Progenitor cell of endocrine pancreas (in vitro differentiated cells): Measurements from ENCODE around the gene ZNF438. TPM values are rescaled to one million over a fixed set of nuclear protein-coding genes. Genes with fewer than 3 reads are reported as not detected.

Source experiments
- DNase-seq: peaks from one replicate; pipeline ENCODE4 v3.0.0; 2021; ENCODE audit warnings: low spot score; ENCODE audit not compliant: unreplicated experiment
- H3K27ac Mint-ChIP-seq: 2 replicates; pipeline ENCODE4 v1.8.0; 2021; ENCODE audit warnings: mild to moderate bottlenecking, moderate library complexity, mixed read lengths
- H3K27me3 Mint-ChIP-seq: 2 replicates; pipeline ENCODE4 v1.8.0; 2021; ENCODE audit warnings: mixed read lengths
- H3K36me3 Mint-ChIP-seq: 2 replicates; pipeline ENCODE4 v1.8.0; 2022; ENCODE audit warnings: mixed read lengths; ENCODE audit not compliant: insufficient read depth
- H3K4me1 Mint-ChIP-seq: 2 replicates; pipeline ENCODE4 v1.8.0; 2021; ENCODE audit warnings: low read depth, mixed read lengths
- H3K4me3 Mint-ChIP-seq: 2 replicates; pipeline ENCODE4 v1.8.0; 2021; ENCODE audit warnings: low read depth, mild to moderate bottlenecking, moderate library complexity, mixed read lengths
- H3K9me3 Mint-ChIP-seq: 2 replicates; pipeline ENCODE4 v1.8.0; 2021; ENCODE audit warnings: low read depth, mixed read lengths
- total RNA-seq: library from RNA; stranded (reverse); gene quantifications from 2 replicates; pipeline ENCODE4 v1.2.1, GENCODE V29; 2021
- TF ChIP-seq, protein P1 (sequence below): fragments of 200-600 bp; sonication (generic); IDR thresholded peaks from one replicate; pipeline ENCODE4 v1.5.0; 2021; ENCODE audit warnings: antibody characterized with exemption, mild to moderate bottlenecking; ENCODE audit not compliant: unreplicated experiment

Gene ZNF438
- total RNA-seq, 1 donor from 2014 or later = 6.6 TPM

- TF ChIP-seq, protein P1, sequence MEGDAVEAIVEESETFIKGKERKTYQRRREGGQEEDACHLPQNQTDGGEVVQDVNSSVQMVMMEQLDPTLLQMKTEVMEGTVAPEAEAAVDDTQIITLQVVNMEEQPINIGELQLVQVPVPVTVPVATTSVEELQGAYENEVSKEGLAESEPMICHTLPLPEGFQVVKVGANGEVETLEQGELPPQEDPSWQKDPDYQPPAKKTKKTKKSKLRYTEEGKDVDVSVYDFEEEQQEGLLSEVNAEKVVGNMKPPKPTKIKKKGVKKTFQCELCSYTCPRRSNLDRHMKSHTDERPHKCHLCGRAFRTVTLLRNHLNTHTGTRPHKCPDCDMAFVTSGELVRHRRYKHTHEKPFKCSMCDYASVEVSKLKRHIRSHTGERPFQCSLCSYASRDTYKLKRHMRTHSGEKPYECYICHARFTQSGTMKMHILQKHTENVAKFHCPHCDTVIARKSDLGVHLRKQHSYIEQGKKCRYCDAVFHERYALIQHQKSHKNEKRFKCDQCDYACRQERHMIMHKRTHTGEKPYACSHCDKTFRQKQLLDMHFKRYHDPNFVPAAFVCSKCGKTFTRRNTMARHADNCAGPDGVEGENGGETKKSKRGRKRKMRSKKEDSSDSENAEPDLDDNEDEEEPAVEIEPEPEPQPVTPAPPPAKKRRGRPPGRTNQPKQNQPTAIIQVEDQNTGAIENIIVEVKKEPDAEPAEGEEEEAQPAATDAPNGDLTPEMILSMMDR = no peak
- H3K4me1 Mint-ChIP-seq = no peaks in the 10 kb centered on the region
- no peaks in the 10 kb centered on the region for H3K27me3 Mint-ChIP-seq
- no peak overlapping the region for H3K4me3 Mint-ChIP-seq
- H3K27ac Mint-ChIP-seq = no peak overlapping the region
- no peak for DNase-seq
- peaks cover 9% of the 10 kb centered on the region for H3K36me3 Mint-ChIP-seq
- peaks cover 3% of the 10 kb centered on the region for H3K9me3 Mint-ChIP-seq
Observed at GRCh38 chr10:30897048-30897447, 134.6 kb downstream of the ZNF438 start.

- H3K27me3 Mint-ChIP-seq = no peaks in the 10 kb centered on the region
- H3K27ac Mint-ChIP-seq = no peak overlapping the region
- H3K4me1 Mint-ChIP-seq = no peaks in the 10 kb centered on the region
- H3K9me3 Mint-ChIP-seq = no peaks in the 10 kb centered on the region
- TF ChIP-seq, protein P1 = no peak
- H3K4me3 Mint-ChIP-seq = no peak overlapping the region
- DNase-seq = no peak
- H3K36me3 Mint-ChIP-seq = peaks cover 3% of the 10 kb centered on the region
Observed at GRCh38 chr10:30894221-30894620, 137.4 kb downstream of the ZNF438 start.

DNA sequence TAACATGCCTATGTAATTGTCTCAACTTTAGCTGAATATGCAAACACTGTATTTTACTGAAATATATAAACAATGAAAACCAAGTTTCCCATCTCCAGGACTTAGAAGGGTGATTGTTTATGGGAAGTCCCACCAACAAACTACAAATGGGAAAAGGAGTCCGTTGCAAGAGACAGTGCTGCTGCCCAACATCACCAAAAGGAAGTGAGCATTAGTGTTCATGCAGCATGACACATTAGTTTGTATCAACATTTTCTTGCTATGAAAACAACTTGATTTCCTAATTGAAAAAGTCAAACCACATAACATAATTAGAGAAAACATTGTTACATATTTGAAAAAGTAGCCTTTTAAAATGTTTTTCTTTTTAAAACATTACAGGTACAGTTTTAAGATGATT, 138.5 kb downstream of the ZNF438 start:
- no peak for DNase-seq
- TF ChIP-seq, protein P1 = no peak
- Mint-ChIP-seq H3K4me3 (no peak overlapping the region), H3K9me3 (no peaks in the 10 kb centered on the region), H3K27ac (no peak overlapping the region), H3K27me3 (no peaks in the 10 kb centered on the region), H3K4me1 (no peaks in the 10 kb centered on the region), H3K36me3 (peaks cover 3% of the 10 kb centered on the region)

GRCh38 chr10:30887839-30888238, 143.8 kb downstream of the ZNF438 start:
- Mint-ChIP-seq H3K4me3 (no peak overlapping the region), H3K27ac (no peak overlapping the region), H3K36me3 (no peaks in the 10 kb centered on the region), H3K27me3 (no peaks in the 10 kb centered on the region), H3K4me1 (no peaks in the 10 kb centered on the region), H3K9me3 (no peaks in the 10 kb centered on the region)
- DNase-seq = no peak
- TF ChIP-seq, protein P1 = no peak

GRCh38 chr10:30885423-30885822, 146.2 kb downstream of the ZNF438 start:
- Mint-ChIP-seq H3K4me1 (no peaks in the 10 kb centered on the region), H3K4me3 (no peak overlapping the region), H3K9me3 (no peaks in the 10 kb centered on the region), H3K36me3 (no peaks in the 10 kb centered on the region), H3K27me3 (no peaks in the 10 kb centered on the region), H3K27ac (no peak overlapping the region)
- no peak for DNase-seq
- TF ChIP-seq, protein P1 = no peak
